ENCODE results near the gene ECI1.
"Not testable (repeated sequence)": the region's sequence is repeated elsewhere in the genome, so short reads cannot be mapped to it uniquely, and the experiment has no call there.

Gene ECI1

GRCh38 chr16:2209258-2210008 lies 42.0 kb downstream of the ECI1 start:
- no peak for DNase-seq

GRCh38 chr16:2208772-2209171 lies 42.6 kb downstream of the ECI1 start:
- no peak for DNase-seq

GRCh38 chr16:2208308-2208707 lies 43.1 kb downstream of the ECI1 start:
- DNase-seq, result no peak

- DNase-seq, result no peak
These were observed 43.5 kb downstream of the ECI1 start for GRCh38 chr16:2207872-2208271.

- no peak for DNase-seq
These were observed 44.5 kb downstream of the ECI1 start for GRCh38 chr16:2206780-2207433.

- no peak for DNase-seq
These were observed 45.0 kb downstream of the ECI1 start for GRCh38 chr16:2206420-2206779.

GRCh38 chr16:2205967-2206313 lies 45.4 kb downstream of the ECI1 start:
- DNase-seq, result no peak

- DNase-seq, result peak; percentile 82
These were observed 46.1 kb downstream of the ECI1 start, which contains the start of gene MLST8 for GRCh38 chr16:2205104-2205966. Gene MLST8, plus strand, starts transcription at chr16:2205454. Its CDS starts 632 bp downstream, at chr16:2206086.

GRCh38 chr16:2204416-2205103 lies 46.8 kb downstream of the ECI1 start:
- DNase-seq, result no peak

GRCh38 chr16:2203119-2203688 lies 48.2 kb downstream of the ECI1 start:
- not testable (repeated sequence) for DNase-seq

- no peak for DNase-seq
These were observed 51.1 kb downstream of the ECI1 start for GRCh38 chr16:2200313-2200712.

- DNase-seq, result no peak
These were observed 51.7 kb downstream of the ECI1 start for GRCh38 chr16:2199621-2200139.

GRCh38 chr16:2199095-2199494 lies 52.3 kb downstream of the ECI1 start:
- no peak for DNase-seq

- no peak for DNase-seq
These were observed 53.1 kb downstream of the ECI1 start for GRCh38 chr16:2198283-2198682.

GRCh38 chr16:2197765-2198164 lies 53.6 kb downstream of the ECI1 start:
- DNase-seq, result no peak

- no peak for DNase-seq
These were observed 54.3 kb downstream of the ECI1 start for GRCh38 chr16:2196981-2197511.

- DNase-seq, result no peak
These were observed 55.0 kb downstream of the ECI1 start, which contains the start of gene CASKIN1 for GRCh38 chr16:2196162-2196980. Gene CASKIN1, minus strand, starts transcription at chr16:2196605. Its CDS starts 173 bp downstream, at chr16:2196432.

- no peak for DNase-seq
These were observed 55.8 kb downstream of the ECI1 start for GRCh38 chr16:2195322-2196161.

- DNase-seq, result peak; percentile 5
These were observed 56.5 kb downstream of the ECI1 start for GRCh38 chr16:2194852-2195321.

Data from GDM1 (cell line).